Omental fat pad (tissue), 4 donors: ENCODE results near the gene ARHGAP31. TPM values are rescaled to one million over a fixed set of nuclear protein-coding genes. Genes with fewer than 3 reads are reported as not detected.
"Not testable (repeated sequence)": the region's sequence is repeated elsewhere in the genome, so short reads cannot be mapped to it uniquely, and the experiment has no call there.

Experiments used
- ATAC-seq: fragments of 150-250 bp; one replicate; pipeline ENCODE4 v1.9.1; 2016; ENCODE audit warnings: mild to moderate bottlenecking, moderate library complexity; ENCODE audit not compliant: low FRiP score
- DNase-seq: peaks from one replicate; pipeline ENCODE4 v3.0.0-alpha.2; 2019; ENCODE audit warnings: low spot score
- CTCF ChIP-seq, 3 donors: fragments of 450-650 bp; IDR thresholded peaks; one replicate each; pipeline ENCODE4 v1.5.1; 2016 to 2017; ENCODE audit warnings: antibody characterized with exemption in 3 of 3, mild to moderate bottlenecking in 3 of 3, moderate library complexity in 2 of 3
- total RNA-seq, 4 donors: library from RNA; depleted of rRNA; stranded (reverse); fragments of >200 nt; gene quantifications; one replicate each; pipeline ENCODE4 v1.1.0, GENCODE V29; 2016

ARHGAP31 gene
- total RNA-seq, 4 donors from 2014 or later: 14.4 to 61.2 (median 36.6) TPM

- DNase-seq (no peak), ATAC-seq (no peak)
- no peak for TF ChIP-seq CTCF (IDR thresholded peaks at IDR 0.05)
Measured at GRCh38 chr3:119259821-119260220, 34.4 kb upstream of the ARHGAP31 start.

GRCh38 chr3:119261055-119261454, 33.1 kb upstream of the ARHGAP31 start:
- DNase-seq (no peak), ATAC-seq (no peak)
- no peak for TF ChIP-seq CTCF (IDR thresholded peaks at IDR 0.05)

- not testable (repeated sequence) for ATAC-seq
Measured at GRCh38 chr3:119270212-119270611, 24.0 kb upstream of the ARHGAP31 start.

GRCh38 chr3:119276680-119277079, 17.5 kb upstream of the ARHGAP31 start:
- ATAC-seq (no peak), DNase-seq (no peak)
- TF ChIP-seq CTCF (IDR thresholded peaks at IDR 0.05): no peak

More at GRCh38 chr3:119270212-119270611, 24.0 kb upstream of the ARHGAP31 start:
- not testable (repeated sequence) for DNase-seq

- TF ChIP-seq CTCF (IDR thresholded peaks at IDR 0.05): no peak
- ATAC-seq: peak; percentile 24
- no peak for DNase-seq
Measured at GRCh38 chr3:119279101-119279554, 15.1 kb upstream of the ARHGAP31 start.

- DNase-seq (no peak), ATAC-seq (no peak)
- TF ChIP-seq CTCF (IDR thresholded peaks at IDR 0.05): no peak
Measured at GRCh38 chr3:119279584-119280243, 14.5 kb upstream of the ARHGAP31 start.

- DNase-seq: no peak
- no peak for ATAC-seq
Measured at GRCh38 chr3:119288669-119289403, 5.3 kb upstream of the ARHGAP31 start.

More at GRCh38 chr3:119288669-119289403, 5.3 kb upstream of the ARHGAP31 start:
- TF ChIP-seq CTCF (IDR thresholded peaks at IDR 0.05): no peak
